ENCODE data around the gene HSPA13. TPM values are rescaled to one million over a fixed set of nuclear protein-coding genes. Genes with fewer than 3 reads are reported as not detected.

HSPA13 gene
- polyA plus RNA-seq, 1 donor from 2014 or later: 165 TPM

DNA sequence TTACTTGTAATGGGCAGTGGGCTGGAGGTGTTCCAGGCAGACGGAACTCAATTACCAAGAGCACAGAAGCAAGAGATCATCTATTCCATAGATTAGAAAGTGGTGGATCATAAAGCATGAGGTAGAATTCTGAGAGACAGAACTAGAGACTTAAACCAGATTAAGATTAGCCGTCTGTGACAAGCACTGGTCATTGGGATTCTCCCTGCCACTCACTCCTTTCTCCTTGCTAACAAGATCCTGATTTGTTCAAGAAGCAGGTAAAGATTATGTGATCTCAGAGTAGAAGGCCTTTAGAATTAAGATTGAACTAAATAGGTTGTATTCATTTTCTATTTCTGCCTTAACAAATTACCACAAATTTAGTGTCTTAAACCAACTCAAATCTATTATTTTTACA, 1.5 kb upstream of the HSPA13 start:
- H3K4me2 ChIP-seq (ENCODE audit: low read length): peak overlapping the region; percentile 94
- peak overlapping the region; percentile 80 for H3K4me3 ChIP-seq (ENCODE audit: low read length)
- no peaks in the 10 kb centered on the region for H3K9me3 ChIP-seq (ENCODE audit: low read length)
- peaks cover 32% of the 10 kb centered on the region for H3K79me2 ChIP-seq (replicated peaks; ENCODE audit: insufficient read depth, low read length)
- H2AFZ ChIP-seq (ENCODE audit: low read depth, low read length): no peak overlapping the region
- peaks cover 3% of the 10 kb centered on the region for H4K20me1 ChIP-seq (ENCODE audit: insufficient read depth)
- no peaks in the 10 kb centered on the region for H3K9me2 ChIP-seq (ENCODE audit: insufficient read depth, low read length)
- peak overlapping the region; percentile 85 for H3K9ac ChIP-seq (ENCODE audit: low read length)
- H3K27ac ChIP-seq (ENCODE audit: low read length): peak overlapping the region; percentile 92
- no peaks in the 10 kb centered on the region for H3K36me3 ChIP-seq (ENCODE audit: insufficient read depth, low read length)
- H3F3A ChIP-seq (ENCODE audit: insufficient read depth, low read length, poor library complexity, severe bottlenecking): no peaks in the 10 kb centered on the region
- no peak for TF ChIP-seq EZH2 (IDR thresholded peaks at IDR 0.05; ENCODE audit: borderline replicate concordance, insufficient read depth, low read length, poor library complexity, severe bottlenecking)
- TF ChIP-seq, protein P1, sequence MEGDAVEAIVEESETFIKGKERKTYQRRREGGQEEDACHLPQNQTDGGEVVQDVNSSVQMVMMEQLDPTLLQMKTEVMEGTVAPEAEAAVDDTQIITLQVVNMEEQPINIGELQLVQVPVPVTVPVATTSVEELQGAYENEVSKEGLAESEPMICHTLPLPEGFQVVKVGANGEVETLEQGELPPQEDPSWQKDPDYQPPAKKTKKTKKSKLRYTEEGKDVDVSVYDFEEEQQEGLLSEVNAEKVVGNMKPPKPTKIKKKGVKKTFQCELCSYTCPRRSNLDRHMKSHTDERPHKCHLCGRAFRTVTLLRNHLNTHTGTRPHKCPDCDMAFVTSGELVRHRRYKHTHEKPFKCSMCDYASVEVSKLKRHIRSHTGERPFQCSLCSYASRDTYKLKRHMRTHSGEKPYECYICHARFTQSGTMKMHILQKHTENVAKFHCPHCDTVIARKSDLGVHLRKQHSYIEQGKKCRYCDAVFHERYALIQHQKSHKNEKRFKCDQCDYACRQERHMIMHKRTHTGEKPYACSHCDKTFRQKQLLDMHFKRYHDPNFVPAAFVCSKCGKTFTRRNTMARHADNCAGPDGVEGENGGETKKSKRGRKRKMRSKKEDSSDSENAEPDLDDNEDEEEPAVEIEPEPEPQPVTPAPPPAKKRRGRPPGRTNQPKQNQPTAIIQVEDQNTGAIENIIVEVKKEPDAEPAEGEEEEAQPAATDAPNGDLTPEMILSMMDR (IDR thresholded peaks at IDR 0.05; ENCODE audit: poor library complexity, severe bottlenecking): no peak
- TF ChIP-seq TAF1 (IDR thresholded peaks at IDR 0.05; ENCODE audit: low read depth): no peak
- no peak for TF ChIP-seq EP300 (conservative IDR thresholded peaks at IDR 0.05; ENCODE audit: poor library complexity, severe bottlenecking)
- TF ChIP-seq POLR2AphosphoS5 (IDR thresholded peaks at IDR 0.05): no peak
- no peak for TF ChIP-seq RAD21 (conservative IDR thresholded peaks at IDR 0.05)
- TF ChIP-seq, protein P2, sequence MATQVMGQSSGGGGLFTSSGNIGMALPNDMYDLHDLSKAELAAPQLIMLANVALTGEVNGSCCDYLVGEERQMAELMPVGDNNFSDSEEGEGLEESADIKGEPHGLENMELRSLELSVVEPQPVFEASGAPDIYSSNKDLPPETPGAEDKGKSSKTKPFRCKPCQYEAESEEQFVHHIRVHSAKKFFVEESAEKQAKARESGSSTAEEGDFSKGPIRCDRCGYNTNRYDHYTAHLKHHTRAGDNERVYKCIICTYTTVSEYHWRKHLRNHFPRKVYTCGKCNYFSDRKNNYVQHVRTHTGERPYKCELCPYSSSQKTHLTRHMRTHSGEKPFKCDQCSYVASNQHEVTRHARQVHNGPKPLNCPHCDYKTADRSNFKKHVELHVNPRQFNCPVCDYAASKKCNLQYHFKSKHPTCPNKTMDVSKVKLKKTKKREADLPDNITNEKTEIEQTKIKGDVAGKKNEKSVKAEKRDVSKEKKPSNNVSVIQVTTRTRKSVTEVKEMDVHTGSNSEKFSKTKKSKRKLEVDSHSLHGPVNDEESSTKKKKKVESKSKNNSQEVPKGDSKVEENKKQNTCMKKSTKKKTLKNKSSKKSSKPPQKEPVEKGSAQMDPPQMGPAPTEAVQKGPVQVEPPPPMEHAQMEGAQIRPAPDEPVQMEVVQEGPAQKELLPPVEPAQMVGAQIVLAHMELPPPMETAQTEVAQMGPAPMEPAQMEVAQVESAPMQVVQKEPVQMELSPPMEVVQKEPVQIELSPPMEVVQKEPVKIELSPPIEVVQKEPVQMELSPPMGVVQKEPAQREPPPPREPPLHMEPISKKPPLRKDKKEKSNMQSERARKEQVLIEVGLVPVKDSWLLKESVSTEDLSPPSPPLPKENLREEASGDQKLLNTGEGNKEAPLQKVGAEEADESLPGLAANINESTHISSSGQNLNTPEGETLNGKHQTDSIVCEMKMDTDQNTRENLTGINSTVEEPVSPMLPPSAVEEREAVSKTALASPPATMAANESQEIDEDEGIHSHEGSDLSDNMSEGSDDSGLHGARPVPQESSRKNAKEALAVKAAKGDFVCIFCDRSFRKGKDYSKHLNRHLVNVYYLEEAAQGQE (IDR thresholded peaks at IDR 0.05; ENCODE audit: borderline replicate concordance): no peak
- no peak for TF ChIP-seq MXI1 (conservative IDR thresholded peaks at IDR 0.05; ENCODE audit: poor library complexity, severe bottlenecking)
- no peak for TF ChIP-seq SMC3 (conservative IDR thresholded peaks at IDR 0.05; ENCODE audit: poor library complexity)
- no peaks in the 10 kb centered on the region for H3K27me3 ChIP-seq (ENCODE audit: insufficient read depth, low read depth, low read length)

DNA sequence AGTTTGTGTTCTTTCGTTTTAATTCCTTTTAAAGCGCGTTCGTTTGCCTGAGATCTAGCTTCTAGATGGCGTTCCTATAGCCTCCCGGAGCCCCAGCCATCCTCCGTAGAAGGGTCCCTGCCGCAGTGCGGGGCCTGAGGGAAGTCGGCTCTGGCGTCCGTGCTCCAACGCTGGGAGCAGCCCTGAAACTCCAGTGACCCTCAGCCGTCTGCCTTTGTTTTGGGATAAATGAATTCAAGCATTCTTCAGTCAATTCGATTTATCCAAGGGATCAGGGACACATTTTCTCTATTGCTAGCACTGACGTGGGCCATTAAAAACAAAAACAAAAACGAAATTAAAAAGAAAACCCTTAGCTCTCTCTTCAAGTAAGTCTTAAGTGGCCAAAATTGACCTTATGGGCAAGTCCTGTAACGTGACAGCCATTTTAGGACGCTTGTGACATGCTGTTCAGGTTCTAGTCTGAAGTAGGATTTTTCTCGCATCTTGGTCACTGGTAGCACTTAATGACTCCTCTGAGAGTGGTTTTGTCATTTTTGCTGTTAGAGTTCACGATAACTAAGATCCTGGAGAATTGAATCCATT, 742 bp upstream of the HSPA13 start:
- H3K27me3 ChIP-seq (ENCODE audit: insufficient read depth, low read depth, low read length): no peaks in the 10 kb centered on the region

More for the DNA sequence above, 742 bp upstream of the HSPA13 start:
- H4K20me1 ChIP-seq (ENCODE audit: insufficient read depth): peaks cover 3% of the 10 kb centered on the region
- H3K4me3 ChIP-seq (ENCODE audit: low read length): peak overlapping the region; percentile 80
- H3K9ac ChIP-seq (ENCODE audit: low read length): peak overlapping the region; percentile 85
- peak; percentile 50 for TF ChIP-seq SMC3 (conservative IDR thresholded peaks at IDR 0.05; ENCODE audit: poor library complexity)
- TF ChIP-seq RAD21 (conservative IDR thresholded peaks at IDR 0.05): peak; percentile 52
- no peak for TF ChIP-seq EZH2 (IDR thresholded peaks at IDR 0.05; ENCODE audit: borderline replicate concordance, insufficient read depth, low read length, poor library complexity, severe bottlenecking)
- TF ChIP-seq MXI1 (conservative IDR thresholded peaks at IDR 0.05; ENCODE audit: poor library complexity, severe bottlenecking): peak; percentile 18
- H3K36me3 ChIP-seq (ENCODE audit: insufficient read depth, low read length): no peaks in the 10 kb centered on the region
- H2AFZ ChIP-seq (ENCODE audit: low read depth, low read length): peak overlapping the region; percentile 63
- H3K27ac ChIP-seq (ENCODE audit: low read length): peak overlapping the region; percentile 92
- H3K9me2 ChIP-seq (ENCODE audit: insufficient read depth, low read length): no peaks in the 10 kb centered on the region
- peaks cover 40% of the 10 kb centered on the region for H3K79me2 ChIP-seq (replicated peaks; ENCODE audit: insufficient read depth, low read length)
- H3K9me3 ChIP-seq (ENCODE audit: low read length): no peaks in the 10 kb centered on the region
- peak overlapping the region; percentile 94 for H3K4me2 ChIP-seq (ENCODE audit: low read length)
- no peaks in the 10 kb centered on the region for H3F3A ChIP-seq (ENCODE audit: insufficient read depth, low read length, poor library complexity, severe bottlenecking)

All from neural cell (in vitro differentiated cells).